Effector memory CD4-positive, alpha-beta T cell (primary cell): Measurements from ENCODE around the gene ARID1A.
"Not testable (repeated sequence)": the region's sequence is repeated elsewhere in the genome, so short reads cannot be mapped to it uniquely, and the experiment has no call there.

Experiments used
- DNase-seq, 3 donors: peaks; one replicate each; pipeline ENCODE4 v3.0.0-alpha.2; 2020
- H3K27ac ChIP-seq: 2 replicates; pipeline ENCODE4 v1.7.0; 2013; ENCODE audit warnings: mild to moderate bottlenecking, low read length, moderate library complexity; ENCODE audit not compliant: insufficient read depth, poor library complexity, severe bottlenecking
- H3K27me3 ChIP-seq: replicated peaks from 2 replicates; pipeline ENCODE4 v1.7.0; 2013; ENCODE audit warnings: mild to moderate bottlenecking, low read length; ENCODE audit not compliant: insufficient read depth, control insufficient read depth, poor library complexity, severe bottlenecking
- H3K36me3 ChIP-seq: 2 replicates; pipeline ENCODE4 v1.7.0; 2013; ENCODE audit warnings: mild to moderate bottlenecking, low read length, moderate library complexity; ENCODE audit not compliant: control insufficient read depth, insufficient read depth
- H3K4me1 ChIP-seq: 2 replicates; pipeline ENCODE4 v1.7.0; 2013; ENCODE audit warnings: low read length, mild to moderate bottlenecking; ENCODE audit not compliant: control insufficient read depth, insufficient read depth, poor library complexity, severe bottlenecking
- H3K4me3 ChIP-seq: 2 replicates; pipeline ENCODE4 v1.7.0; 2013; ENCODE audit warnings: low read length, low read depth, mild to moderate bottlenecking; ENCODE audit not compliant: insufficient read depth, poor library complexity, severe bottlenecking
- H3K9me3 ChIP-seq: 2 replicates; pipeline ENCODE4 v1.7.0; 2013; ENCODE audit warnings: mild to moderate bottlenecking, low read length, moderate library complexity; ENCODE audit not compliant: control insufficient read depth

Gene ARID1A

GRCh38 chr1:26791626-26792025 is 95.8 kb downstream of the ARID1A start:
- peaks cover 24% of the 10 kb centered on the region for H3K4me1 ChIP-seq
- DNase-seq: no peak
- no peak overlapping the region for H3K27ac ChIP-seq
- no peaks in the 10 kb centered on the region for H3K27me3 ChIP-seq
- H3K9me3 ChIP-seq: no peaks in the 10 kb centered on the region
- H3K36me3 ChIP-seq: peaks cover 14% of the 10 kb centered on the region
- no peak overlapping the region for H3K4me3 ChIP-seq

- H3K9me3 ChIP-seq: no peaks in the 10 kb centered on the region
- H3K4me3 ChIP-seq: no peak overlapping the region
- H3K27ac ChIP-seq: no peak overlapping the region
- DNase-seq: no peak
- H3K36me3 ChIP-seq: peaks cover 14% of the 10 kb centered on the region
- H3K4me1 ChIP-seq: peaks cover 17% of the 10 kb centered on the region
- no peaks in the 10 kb centered on the region for H3K27me3 ChIP-seq
Observed at GRCh38 chr1:26792924-26793323, 97.1 kb downstream of the ARID1A start.

- no peak overlapping the region for H3K27ac ChIP-seq
- peaks cover 15% of the 10 kb centered on the region for H3K4me1 ChIP-seq
- no peaks in the 10 kb centered on the region for H3K27me3 ChIP-seq
Observed at GRCh38 chr1:26794391-26794790, 98.6 kb downstream of the ARID1A start.

GRCh38 chr1:26797627-26798026 is 101.8 kb downstream of the ARID1A start:
- Histone ChIP-seq H3K9me3 (no peaks in the 10 kb centered on the region), H3K36me3 (peaks cover 14% of the 10 kb centered on the region), H3K4me1 (peaks cover 26% of the 10 kb centered on the region), H3K4me3 (no peak overlapping the region), H3K27me3 (no peaks in the 10 kb centered on the region), H3K27ac (no peak overlapping the region)
- no peak for DNase-seq

More at GRCh38 chr1:26794391-26794790, 98.6 kb downstream of the ARID1A start:
- Histone ChIP-seq H3K4me3 (no peak overlapping the region), H3K9me3 (no peaks in the 10 kb centered on the region), H3K36me3 (peaks cover 14% of the 10 kb centered on the region)
- DNase-seq: no peak

- Histone ChIP-seq H3K9me3 (no peaks in the 10 kb centered on the region), H3K27ac (peak overlapping the region; percentile 57), H3K27me3 (no peaks in the 10 kb centered on the region), H3K4me3 (no peak overlapping the region), H3K4me1 (peaks cover 26% of the 10 kb centered on the region), H3K36me3 (peaks cover 7% of the 10 kb centered on the region)
- DNase-seq: no peak
Observed at GRCh38 chr1:26799479-26800142, 103.8 kb downstream of the ARID1A start.

GRCh38 chr1:26803932-26804331 is 108.1 kb downstream of the ARID1A start:
- not testable (repeated sequence) for H3K9me3 ChIP-seq, H3K4me3 ChIP-seq, H3K27ac ChIP-seq, H3K27me3 ChIP-seq, DNase-seq, H3K36me3 ChIP-seq
- peaks cover 26% of the 10 kb centered on the region for H3K4me1 ChIP-seq

- H3K27me3 ChIP-seq, H3K36me3 ChIP-seq, H3K4me1 ChIP-seq, H3K9me3 ChIP-seq, H3K27ac ChIP-seq, H3K4me3 ChIP-seq: not testable (repeated sequence)
- peak; percentile 54 to 68 (median 58) for DNase-seq
Observed at GRCh38 chr1:26810105-26810504, 114.3 kb downstream of the ARID1A start.

GRCh38 chr1:26811057-26811456 is 115.2 kb downstream of the ARID1A start:
- no peaks in the 10 kb centered on the region for H3K27me3 ChIP-seq
- DNase-seq: no peak
- H3K36me3 ChIP-seq: no peaks in the 10 kb centered on the region
- H3K4me3 ChIP-seq: no peak overlapping the region
- H3K9me3 ChIP-seq: no peaks in the 10 kb centered on the region
- H3K4me1 ChIP-seq: no peaks in the 10 kb centered on the region
- no peak overlapping the region for H3K27ac ChIP-seq

- H3K27me3 ChIP-seq: no peaks in the 10 kb centered on the region
- H3K4me3 ChIP-seq: no peak overlapping the region
- no peak for DNase-seq
- no peak overlapping the region for H3K27ac ChIP-seq
- H3K4me1 ChIP-seq: no peaks in the 10 kb centered on the region
- H3K9me3 ChIP-seq: no peaks in the 10 kb centered on the region
- no peaks in the 10 kb centered on the region for H3K36me3 ChIP-seq
Observed at GRCh38 chr1:26811708-26812107, 115.9 kb downstream of the ARID1A start.

GRCh38 chr1:26814377-26814776 is 118.6 kb downstream of the ARID1A start:
- no peaks in the 10 kb centered on the region for H3K27me3 ChIP-seq

More at GRCh38 chr1:26814377-26814776, 118.6 kb downstream of the ARID1A start:
- Histone ChIP-seq H3K36me3 (no peaks in the 10 kb centered on the region), H3K4me1 (no peaks in the 10 kb centered on the region), H3K9me3 (no peaks in the 10 kb centered on the region), H3K4me3 (no peak overlapping the region), H3K27ac (no peak overlapping the region)
- DNase-seq: no peak
